WERI-Rb-1 (cell line): Measurements from ENCODE around the gene MARVELD3.

Experiments
- DNase-seq: peaks from one replicate; pipeline ENCODE4 v3.0.0-alpha.2; 2020
- H3K27ac ChIP-seq: fragments of 250-450 bp; sonication (Bioruptor Pico); 2 replicates; pipeline ENCODE4 v1.5.1; 2020; ENCODE audit warnings: mild to moderate bottlenecking, moderate library complexity
- H3K27me3 ChIP-seq: fragments of 250-450 bp; sonication (Bioruptor Pico); 2 replicates; pipeline ENCODE4 v1.5.1; 2021; ENCODE audit warnings: mild to moderate bottlenecking, low read depth, moderate library complexity; ENCODE audit not compliant: insufficient read depth, severe bottlenecking
- H3K36me3 ChIP-seq: fragments of 250-450 bp; sonication (Bioruptor Pico); 2 replicates; pipeline ENCODE4 v1.5.1; 2020; ENCODE audit warnings: mild to moderate bottlenecking, moderate library complexity
- H3K4me3 ChIP-seq: 2 replicates; pipeline ENCODE4 v1.5.1; 2011; ENCODE audit warnings: low read depth, mild to moderate bottlenecking, control low read depth, low read length
- H3K9me3 ChIP-seq: fragments of 250-450 bp; sonication (Bioruptor Pico); 2 replicates; pipeline ENCODE4 v1.5.1; 2021; ENCODE audit warnings: mild to moderate bottlenecking, moderate library complexity; ENCODE audit not compliant: severe bottlenecking
- CTCF ChIP-seq: IDR thresholded peaks from 2 replicates; pipeline ENCODE4 v1.5.1; 2011; ENCODE audit warnings: low read depth, mild to moderate bottlenecking, control low read depth, inconsistent platforms, low read length

The MARVELD3 gene

GRCh38 chr16:71622088-71622487 is 3.9 kb upstream of the MARVELD3 start:
- H3K36me3 ChIP-seq = no peaks in the 10 kb centered on the region
- no peak for TF ChIP-seq CTCF

GRCh38 chr16:71623597-71623996 is 2.4 kb upstream of the MARVELD3 start:
- H3K27me3 ChIP-seq = no peaks in the 10 kb centered on the region
- H3K9me3 ChIP-seq = no peaks in the 10 kb centered on the region
- no peaks in the 10 kb centered on the region for H3K36me3 ChIP-seq
- TF ChIP-seq CTCF = no peak
- no peak for DNase-seq
- H3K27ac ChIP-seq = no peak overlapping the region
- H3K4me3 ChIP-seq = no peak overlapping the region

More at GRCh38 chr16:71622088-71622487, 3.9 kb upstream of the MARVELD3 start:
- H3K4me3 ChIP-seq = no peak overlapping the region
- H3K27me3 ChIP-seq = no peaks in the 10 kb centered on the region
- no peak overlapping the region for H3K27ac ChIP-seq
- no peak for DNase-seq
- H3K9me3 ChIP-seq = no peaks in the 10 kb centered on the region

GRCh38 chr16:71625113-71625850 is 702 bp upstream of the MARVELD3 start:
- H3K9me3 ChIP-seq = no peaks in the 10 kb centered on the region
- TF ChIP-seq CTCF = no peak
- no peak overlapping the region for H3K4me3 ChIP-seq
- H3K27ac ChIP-seq = no peak overlapping the region
- DNase-seq = no peak
- H3K36me3 ChIP-seq = no peaks in the 10 kb centered on the region
- no peaks in the 10 kb centered on the region for H3K27me3 ChIP-seq

- Histone ChIP-seq H3K9me3 (no peaks in the 10 kb centered on the region), H3K27ac (no peak overlapping the region), H3K27me3 (no peaks in the 10 kb centered on the region), H3K36me3 (no peaks in the 10 kb centered on the region), H3K4me3 (peak overlapping the region; percentile 61; the same call in 1 of the 2 replicates)
- no peak for TF ChIP-seq CTCF
- no peak for DNase-seq
Measured at GRCh38 chr16:71626858-71627213, 852 bp downstream of the MARVELD3 start.

GRCh38 chr16:71627731-71628181 is 1.8 kb downstream of the MARVELD3 start:
- no peaks in the 10 kb centered on the region for H3K9me3 ChIP-seq
- H3K27ac ChIP-seq = no peak overlapping the region
- DNase-seq = no peak
- no peaks in the 10 kb centered on the region for H3K27me3 ChIP-seq
- no peak overlapping the region for H3K4me3 ChIP-seq
- TF ChIP-seq CTCF = no peak
- H3K36me3 ChIP-seq = no peaks in the 10 kb centered on the region

- no peak for DNase-seq
- Histone ChIP-seq H3K27ac (no peak overlapping the region), H3K36me3 (no peaks in the 10 kb centered on the region), H3K9me3 (no peaks in the 10 kb centered on the region), H3K27me3 (no peaks in the 10 kb centered on the region), H3K4me3 (no peak overlapping the region)
- TF ChIP-seq CTCF = no peak
Measured at GRCh38 chr16:71628810-71629209, 2.8 kb downstream of the MARVELD3 start.
